ENCODE results near the gene RASGRF2.

DNA sequence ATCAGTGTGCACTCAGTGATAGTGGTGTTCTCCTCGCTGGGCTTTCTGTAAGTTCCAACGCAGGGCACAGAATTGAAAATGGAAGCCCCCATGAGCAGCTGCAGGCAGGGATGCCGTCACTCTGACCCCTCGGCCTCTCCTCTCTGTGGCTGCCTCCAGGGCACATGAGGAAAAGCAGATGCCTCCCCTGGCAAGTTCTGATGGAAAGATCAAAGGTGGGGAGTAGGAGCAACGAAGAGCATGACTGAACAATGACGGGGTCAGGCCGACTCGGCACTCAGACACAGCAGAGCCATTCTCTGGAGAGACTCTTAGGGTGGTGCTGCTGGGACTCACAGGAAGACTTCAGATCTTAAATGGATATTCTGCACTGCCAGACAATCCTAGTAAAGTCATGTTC lies 207.4 kb downstream of the RASGRF2 start:
- TF ChIP-seq EZH2 (IDR thresholded peaks at IDR 0.05; ENCODE audit: insufficient read depth, poor library complexity, severe bottlenecking) (no peak), EZH2phosphoT487 (IDR thresholded peaks at IDR 0.05; ENCODE audit: insufficient read depth, low read depth) (no peak)

Data from GM23248 (cell line).